GM18951 (cell line): ENCODE measurements around the gene SKIC2.

ENCODE experiments used
- POLR2A ChIP-seq: IDR thresholded peaks from 4 replicates; pipeline ENCODE4 v1.6.1; 2011; ENCODE audit warnings: mild to moderate bottlenecking; ENCODE audit not compliant: insufficient read length, insufficient read depth; ENCODE audit errors: extremely low read depth
- in situ Hi-C: fragments of 300-500 bp; cut with MboI; formaldehyde crosslinking; loops from one replicate; pipeline ENCODE4 v1.12.0; 2022; ENCODE audit warnings: low sequenced_read_pairs, mixed read lengths, inconsistent platforms; ENCODE audit not compliant: unreplicated experiment

The SKIC2 gene

GRCh38 chr6:31952140-31952805 lies 6.7 kb upstream of the SKIC2 start:
- in situ Hi-C loops, result no loop called here
- TF ChIP-seq POLR2A, result no peak

- no peak for TF ChIP-seq POLR2A
- in situ Hi-C loops, result no loop called here
Observed at GRCh38 chr6:31952890-31953289, 6.1 kb upstream of the SKIC2 start.

GRCh38 chr6:31954511-31954910 lies 4.5 kb upstream of the SKIC2 start:
- in situ Hi-C loops, result no loop called here

GRCh38 chr6:31956796-31957195 lies 2.2 kb upstream of the SKIC2 start:
- no peak for TF ChIP-seq POLR2A
- in situ Hi-C loops, result no loop called here

More at GRCh38 chr6:31954511-31954910, 4.5 kb upstream of the SKIC2 start:
- no peak for TF ChIP-seq POLR2A

GRCh38 chr6:31958412-31958740 lies 599 bp upstream of the SKIC2 start:
- TF ChIP-seq POLR2A, result no peak
- in situ Hi-C loops, result no loop called here

- no peak for TF ChIP-seq POLR2A
- in situ Hi-C loops, result no loop called here
Observed at GRCh38 chr6:31961616-31962015, 2.6 kb downstream of the SKIC2 start.

GRCh38 chr6:31963921-31964320 lies 4.9 kb downstream of the SKIC2 start:
- no peak for TF ChIP-seq POLR2A

GRCh38 chr6:31965700-31966099 lies 6.7 kb downstream of the SKIC2 start:
- in situ Hi-C loops, result no loop called here
- no peak for TF ChIP-seq POLR2A

More at GRCh38 chr6:31963921-31964320, 4.9 kb downstream of the SKIC2 start:
- in situ Hi-C loops, result no loop called here

- TF ChIP-seq POLR2A, result no peak
- in situ Hi-C loops, result no loop called here
Observed at GRCh38 chr6:31966506-31966905, 7.5 kb downstream of the SKIC2 start.

- in situ Hi-C loops, result no loop called here
- TF ChIP-seq POLR2A, result no peak
Observed at GRCh38 chr6:31966997-31967925, 8.3 kb downstream of the SKIC2 start.

- no peak for TF ChIP-seq POLR2A
- in situ Hi-C loops, result no loop called here
Observed at GRCh38 chr6:31967926-31968320, 8.9 kb downstream of the SKIC2 start.

GRCh38 chr6:31968326-31968725 lies 9.4 kb downstream of the SKIC2 start:
- TF ChIP-seq POLR2A, result no peak
- in situ Hi-C loops, result no loop called here

GRCh38 chr6:31968791-31969711 lies 10.1 kb downstream of the SKIC2 start:
- in situ Hi-C loops, result no loop called here
- no peak for TF ChIP-seq POLR2A
